ENCODE measurements around the gene ZNF862. TPM values are rescaled to one million over a fixed set of nuclear protein-coding genes. Genes with fewer than 3 reads are reported as not detected.

The ZNF862 gene
- total and polyA plus RNA-seq, 2 donors from 2014 or later, result 5.7 to 29.1 TPM

- intact Hi-C loops (cut with DNase I), result no loop called here
- no peak for TF ChIP-seq CTCF (IDR thresholded peaks at IDR 0.05; ENCODE audit: borderline replicate concordance, extremely low read depth, insufficient read depth)
- FAIRE-seq (no peak), DNase-seq (no peak)
- Histone ChIP-seq H3K27me3 (ENCODE audit: control insufficient read depth, insufficient read depth, low read length) (no peaks in the 10 kb centered on the region), H3K4me3 (ENCODE audit: low read length in 3 of 3) (no peak overlapping the region), H3K9me3 (ENCODE audit: control insufficient read depth in 2 of 3, insufficient read depth in 1 of 3, low read length in 3 of 3) (no peaks in the 10 kb centered on the region), H3K4me1 (ENCODE audit: control insufficient read depth in 2 of 3, insufficient read depth in 2 of 3, low read depth in 1 of 3, low read length in 3 of 3) (no peaks in the 10 kb centered on the region), H3K27ac (ENCODE audit: low read depth in 2 of 2, low read length in 2 of 2) (no peak overlapping the region), H3K9ac (ENCODE audit: low read length in 3 of 3) (no peak overlapping the region), H3K36me3 (ENCODE audit: control insufficient read depth in 2 of 3, insufficient read depth in 3 of 3, low read length in 3 of 3) (no peaks in the 10 kb centered on the region)
These were observed 37.1 kb upstream of the ZNF862 start for GRCh38 chr7:149801002-149801566.

DNA sequence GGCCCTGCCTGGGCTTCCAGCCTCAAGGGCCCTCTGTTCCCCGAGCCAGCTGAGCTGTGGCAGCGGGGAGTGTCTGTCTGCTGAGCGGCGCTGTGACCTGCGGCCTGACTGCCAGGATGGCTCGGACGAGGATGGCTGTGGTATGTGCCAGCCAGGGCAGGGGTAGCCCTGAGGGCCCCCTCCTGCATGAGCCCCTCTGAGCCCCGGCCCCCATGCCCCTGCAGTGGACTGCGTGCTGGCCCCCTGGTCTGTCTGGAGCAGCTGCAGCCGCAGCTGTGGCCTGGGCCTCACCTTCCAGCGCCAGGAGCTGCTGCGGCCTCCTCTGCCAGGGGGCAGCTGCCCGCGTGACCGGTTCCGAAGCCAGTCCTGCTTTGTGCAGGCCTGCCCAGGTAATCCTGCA lies 36.4 kb upstream of the ZNF862 start:
- Histone ChIP-seq H3K36me3 (ENCODE audit: control insufficient read depth in 2 of 3, insufficient read depth in 3 of 3, low read length in 3 of 3) (no peaks in the 10 kb centered on the region), H3K4me3 (ENCODE audit: low read length in 3 of 3) (no peak overlapping the region), H3K9ac (ENCODE audit: low read length in 3 of 3) (no peak overlapping the region), H3K4me1 (ENCODE audit: control insufficient read depth in 2 of 3, insufficient read depth in 2 of 3, low read depth in 1 of 3, low read length in 3 of 3) (no peaks in the 10 kb centered on the region), H3K27ac (ENCODE audit: low read depth in 2 of 2, low read length in 2 of 2) (no peak overlapping the region), H3K27me3 (ENCODE audit: control insufficient read depth, insufficient read depth, low read length) (no peaks in the 10 kb centered on the region), H3K9me3 (ENCODE audit: control insufficient read depth in 2 of 3, insufficient read depth in 1 of 3, low read length in 3 of 3) (no peaks in the 10 kb centered on the region)
- FAIRE-seq (no peak), DNase-seq (no peak)
- intact Hi-C loops (cut with DNase I), result no loop called here
- no peak for TF ChIP-seq CTCF (IDR thresholded peaks at IDR 0.05; ENCODE audit: borderline replicate concordance, extremely low read depth, insufficient read depth)

- DNase-seq (no peak), FAIRE-seq (no peak)
- intact Hi-C loops (cut with DNase I), result no loop called here
- Histone ChIP-seq H3K4me3 (ENCODE audit: low read length in 3 of 3) (no peak overlapping the region), H3K27ac (ENCODE audit: low read depth in 2 of 2, low read length in 2 of 2) (no peak overlapping the region), H3K9me3 (ENCODE audit: control insufficient read depth in 2 of 3, insufficient read depth in 1 of 3, low read length in 3 of 3) (no peaks in the 10 kb centered on the region), H3K9ac (ENCODE audit: low read length in 3 of 3) (no peak overlapping the region), H3K27me3 (ENCODE audit: control insufficient read depth, insufficient read depth, low read length) (no peaks in the 10 kb centered on the region), H3K4me1 (ENCODE audit: control insufficient read depth in 2 of 3, insufficient read depth in 2 of 3, low read depth in 1 of 3, low read length in 3 of 3) (no peaks in the 10 kb centered on the region), H3K36me3 (ENCODE audit: control insufficient read depth in 2 of 3, insufficient read depth in 3 of 3, low read length in 3 of 3) (no peaks in the 10 kb centered on the region)
- TF ChIP-seq CTCF (IDR thresholded peaks at IDR 0.05; ENCODE audit: borderline replicate concordance, extremely low read depth, insufficient read depth), result no peak
These were observed 35.2 kb upstream of the ZNF862 start for GRCh38 chr7:149802966-149803365.

DNA sequence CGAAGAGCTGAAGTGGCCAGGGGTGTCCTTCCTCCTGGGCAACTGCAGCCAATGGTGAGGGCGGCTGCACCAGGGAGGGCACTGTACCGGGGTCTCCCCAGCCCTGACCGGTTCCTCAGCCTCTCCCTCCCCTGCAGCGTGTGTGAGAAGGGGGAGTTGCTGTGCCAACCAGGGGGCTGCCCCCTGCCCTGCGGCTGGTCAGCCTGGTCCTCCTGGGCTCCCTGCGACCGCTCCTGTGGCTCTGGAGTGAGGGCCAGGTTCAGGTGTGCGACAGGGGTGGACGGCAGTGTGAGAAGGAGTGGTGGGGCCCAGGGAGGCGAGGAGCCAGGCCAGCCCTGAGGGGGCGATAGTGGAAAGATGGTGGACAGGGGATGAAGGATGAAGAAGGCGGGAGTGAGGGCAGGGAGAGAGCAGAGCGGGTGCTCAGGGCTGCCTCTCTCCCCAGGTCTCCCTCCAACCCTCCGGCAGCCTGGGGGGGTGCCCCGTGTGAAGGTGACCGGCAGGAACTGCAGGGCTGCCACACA lies 34.6 kb upstream of the ZNF862 start:
- no peaks in the 10 kb centered on the region for H3K27me3 ChIP-seq (ENCODE audit: control insufficient read depth, insufficient read depth, low read length)
- H3K9me3 ChIP-seq (ENCODE audit: control insufficient read depth in 2 of 3, insufficient read depth in 1 of 3, low read length in 3 of 3), result no peaks in the 10 kb centered on the region
- no peaks in the 10 kb centered on the region for H3K4me1 ChIP-seq (ENCODE audit: control insufficient read depth in 2 of 3, insufficient read depth in 2 of 3, low read depth in 1 of 3, low read length in 3 of 3)
- no peaks in the 10 kb centered on the region for H3K36me3 ChIP-seq (ENCODE audit: control insufficient read depth in 2 of 3, insufficient read depth in 3 of 3, low read length in 3 of 3)
- FAIRE-seq (no peak), DNase-seq (no peak)
- H3K4me3 ChIP-seq (ENCODE audit: low read length in 3 of 3), result no peak overlapping the region
- intact Hi-C loops (cut with DNase I), result no loop called here
- H3K9ac ChIP-seq (ENCODE audit: low read length in 3 of 3), result no peak overlapping the region
- no peak for TF ChIP-seq CTCF (IDR thresholded peaks at IDR 0.05; ENCODE audit: borderline replicate concordance, extremely low read depth, insufficient read depth)
- H3K27ac ChIP-seq (ENCODE audit: low read depth in 2 of 2, low read length in 2 of 2), result no peak overlapping the region

Measured in kidney (tissue), 14 donors.